NB4 (cell line): ENCODE results near the gene CSTPP1.

ENCODE experiments used
- DNase-seq: peaks from one replicate; pipeline ENCODE4 v3.0.0; 2010; ENCODE audit warnings: low read depth
- H3K4me3 ChIP-seq: one replicate; pipeline ENCODE4 v1.5.1; 2011; ENCODE audit warnings: mild to moderate bottlenecking, low read depth, low read length, moderate library complexity
- MYC ChIP-seq: IDR thresholded peaks from 2 replicates; pipeline ENCODE4 v1.6.1; 2011; ENCODE audit warnings: low read depth, low read length
- POLR2A ChIP-seq: IDR thresholded peaks from 2 replicates; pipeline ENCODE4 v1.6.1; 2011; ENCODE audit warnings: mild to moderate bottlenecking; ENCODE audit not compliant: insufficient read length; ENCODE audit errors: extremely low read depth
- TF ChIP-seq, protein P1 (sequence below): IDR thresholded peaks from 2 replicates; pipeline ENCODE4 v1.6.1; 2011; ENCODE audit warnings: low read depth, low read length
- TF ChIP-seq, protein P2 (sequence below): IDR thresholded peaks from one replicate; pipeline ENCODE4 v1.5.1; 2012; ENCODE audit warnings: low read depth, low read length

The CSTPP1 gene

DNA sequence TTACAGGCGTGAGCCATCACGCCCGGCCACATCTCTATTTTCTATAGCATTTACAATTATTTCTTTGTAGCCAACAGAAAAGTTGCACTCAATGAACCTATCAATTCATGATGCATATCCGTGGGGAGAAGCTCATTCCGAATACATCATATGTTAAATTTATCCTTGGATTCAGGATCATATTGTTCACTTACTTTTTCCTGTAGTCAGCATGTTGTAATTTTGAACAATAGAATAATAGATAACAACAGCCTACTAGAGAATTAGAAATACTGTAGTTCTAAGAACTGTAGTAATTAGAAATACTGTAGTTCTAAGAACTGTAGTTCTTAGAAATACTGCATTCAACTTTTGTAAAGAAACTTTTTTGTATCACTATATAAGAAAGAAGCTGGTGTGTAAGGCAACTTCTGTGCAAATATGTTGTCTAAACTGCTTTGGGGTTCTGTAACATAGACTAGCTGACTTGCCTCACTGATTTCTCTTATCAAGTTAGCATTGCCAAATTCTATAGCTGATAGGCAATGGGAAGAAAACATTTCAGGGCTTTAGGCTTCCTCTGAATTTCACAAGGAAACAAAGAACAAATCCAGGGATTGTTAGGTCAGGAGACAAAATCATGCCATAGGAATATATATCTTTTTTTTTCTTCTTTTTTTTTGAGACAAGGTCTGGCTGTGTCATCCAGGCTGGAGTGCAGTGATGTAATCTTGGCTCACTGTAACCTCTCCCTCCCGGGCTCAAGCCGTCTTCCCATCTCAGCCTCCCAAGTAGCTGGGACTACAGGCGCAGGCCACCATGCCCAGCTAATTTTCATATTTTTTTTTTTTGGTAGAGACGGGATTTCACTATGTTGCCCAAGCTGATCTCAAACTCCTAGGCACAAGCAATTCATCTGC lies 91.9 kb downstream of the CSTPP1 start:
- DNase-seq, result no peak
- no peak overlapping the region for H3K4me3 ChIP-seq
- TF ChIP-seq, protein P1, sequence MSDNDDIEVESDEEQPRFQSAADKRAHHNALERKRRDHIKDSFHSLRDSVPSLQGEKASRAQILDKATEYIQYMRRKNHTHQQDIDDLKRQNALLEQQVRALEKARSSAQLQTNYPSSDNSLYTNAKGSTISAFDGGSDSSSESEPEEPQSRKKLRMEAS, result no peak
- TF ChIP-seq POLR2A (no peak), MYC (no peak)
- TF ChIP-seq, protein P2, sequence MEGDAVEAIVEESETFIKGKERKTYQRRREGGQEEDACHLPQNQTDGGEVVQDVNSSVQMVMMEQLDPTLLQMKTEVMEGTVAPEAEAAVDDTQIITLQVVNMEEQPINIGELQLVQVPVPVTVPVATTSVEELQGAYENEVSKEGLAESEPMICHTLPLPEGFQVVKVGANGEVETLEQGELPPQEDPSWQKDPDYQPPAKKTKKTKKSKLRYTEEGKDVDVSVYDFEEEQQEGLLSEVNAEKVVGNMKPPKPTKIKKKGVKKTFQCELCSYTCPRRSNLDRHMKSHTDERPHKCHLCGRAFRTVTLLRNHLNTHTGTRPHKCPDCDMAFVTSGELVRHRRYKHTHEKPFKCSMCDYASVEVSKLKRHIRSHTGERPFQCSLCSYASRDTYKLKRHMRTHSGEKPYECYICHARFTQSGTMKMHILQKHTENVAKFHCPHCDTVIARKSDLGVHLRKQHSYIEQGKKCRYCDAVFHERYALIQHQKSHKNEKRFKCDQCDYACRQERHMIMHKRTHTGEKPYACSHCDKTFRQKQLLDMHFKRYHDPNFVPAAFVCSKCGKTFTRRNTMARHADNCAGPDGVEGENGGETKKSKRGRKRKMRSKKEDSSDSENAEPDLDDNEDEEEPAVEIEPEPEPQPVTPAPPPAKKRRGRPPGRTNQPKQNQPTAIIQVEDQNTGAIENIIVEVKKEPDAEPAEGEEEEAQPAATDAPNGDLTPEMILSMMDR, result no peak

DNA sequence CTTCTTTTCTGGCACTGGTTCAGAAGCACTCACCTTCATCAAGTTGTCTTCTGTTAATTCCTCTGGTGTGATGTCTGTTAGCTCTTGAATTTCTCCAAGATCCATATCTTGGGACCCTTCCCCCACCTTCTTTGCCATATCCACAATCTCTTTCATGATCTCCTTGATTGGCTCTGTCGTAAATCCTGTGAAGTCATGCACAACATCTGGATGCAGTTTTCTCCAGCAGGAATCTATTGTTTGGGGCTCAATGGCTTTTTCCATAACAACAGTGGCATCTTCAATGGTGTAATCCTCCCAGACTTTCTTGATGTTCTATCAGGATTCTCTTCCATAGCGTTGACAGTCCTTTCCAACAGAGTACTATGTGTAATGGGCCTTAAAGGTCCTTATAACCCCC lies 96.9 kb downstream of the CSTPP1 start:
- TF ChIP-seq, protein P2, result no peak
- no peak for TF ChIP-seq MYC
- TF ChIP-seq POLR2A, result no peak
- TF ChIP-seq, protein P1, result no peak
- no peak overlapping the region for H3K4me3 ChIP-seq
- DNase-seq, result no peak

DNA sequence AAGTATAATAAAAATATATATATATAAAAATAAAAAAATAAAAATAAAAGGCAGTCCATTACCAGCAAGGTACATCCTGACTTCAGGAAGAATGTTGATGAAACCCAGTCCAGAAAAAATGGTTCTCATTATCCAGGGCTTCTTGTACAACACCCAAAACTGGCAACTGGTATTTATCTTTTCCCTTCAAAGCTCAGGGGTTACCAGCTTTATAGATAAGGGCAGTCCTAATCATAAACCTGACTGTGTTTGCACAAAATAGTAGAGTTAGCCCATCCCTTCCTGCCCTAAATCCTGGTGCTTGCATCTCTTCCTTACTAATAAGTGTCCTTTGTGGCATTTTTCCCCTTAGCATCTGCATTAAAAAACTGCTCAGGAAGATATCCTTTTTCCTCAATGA lies 97.5 kb downstream of the CSTPP1 start:
- no peak for DNase-seq
- TF ChIP-seq POLR2A (no peak), MYC (no peak)
- TF ChIP-seq, protein P1, result no peak
- TF ChIP-seq, protein P2, result no peak
- no peak overlapping the region for H3K4me3 ChIP-seq

DNA sequence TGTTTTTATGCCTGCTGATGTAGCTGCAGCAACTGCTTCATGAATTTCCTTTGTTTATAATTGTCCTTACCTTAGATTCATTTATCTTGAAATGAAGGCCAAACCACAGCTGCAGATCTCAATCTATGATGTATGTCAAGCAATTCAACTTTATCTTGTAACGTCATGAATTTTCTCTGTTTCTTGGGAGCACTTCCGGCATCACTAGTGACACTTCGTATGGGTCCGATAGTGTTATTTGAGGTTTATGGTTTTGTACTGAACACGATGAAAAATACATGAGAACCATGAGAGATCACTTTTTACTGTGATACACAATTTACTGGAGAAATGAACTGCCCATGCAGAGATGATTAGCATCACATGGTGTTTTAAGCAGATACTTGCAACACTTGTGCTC lies 98.5 kb downstream of the CSTPP1 start:
- TF ChIP-seq, protein P1, result no peak
- TF ChIP-seq POLR2A, result no peak
- TF ChIP-seq, protein P2, result no peak
- TF ChIP-seq MYC, result no peak
- no peak for DNase-seq
- H3K4me3 ChIP-seq, result no peak overlapping the region

DNA sequence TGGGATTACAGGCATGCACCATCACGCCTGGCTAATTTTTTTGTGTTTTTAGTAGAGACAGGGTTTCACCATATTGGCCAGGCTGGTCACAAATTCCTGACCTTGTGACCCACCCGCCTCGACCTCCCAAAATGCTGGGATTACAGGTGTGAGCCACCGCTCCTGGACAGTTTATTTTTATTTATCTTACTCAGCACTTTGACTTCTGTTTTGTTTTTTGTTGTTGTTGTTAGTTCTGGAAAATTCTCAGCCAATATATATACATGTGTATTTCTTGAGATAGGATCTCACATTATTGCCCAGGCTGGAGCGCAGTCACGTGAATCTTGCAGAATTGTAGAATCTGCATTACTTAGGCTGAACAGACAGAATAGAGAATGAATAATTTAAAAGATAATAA lies 107.6 kb downstream of the CSTPP1 start:
- TF ChIP-seq MYC, result no peak
- TF ChIP-seq, protein P2, result no peak
- no peak for TF ChIP-seq POLR2A
- TF ChIP-seq, protein P1, result no peak
- H3K4me3 ChIP-seq, result no peak overlapping the region
- DNase-seq, result no peak

DNA sequence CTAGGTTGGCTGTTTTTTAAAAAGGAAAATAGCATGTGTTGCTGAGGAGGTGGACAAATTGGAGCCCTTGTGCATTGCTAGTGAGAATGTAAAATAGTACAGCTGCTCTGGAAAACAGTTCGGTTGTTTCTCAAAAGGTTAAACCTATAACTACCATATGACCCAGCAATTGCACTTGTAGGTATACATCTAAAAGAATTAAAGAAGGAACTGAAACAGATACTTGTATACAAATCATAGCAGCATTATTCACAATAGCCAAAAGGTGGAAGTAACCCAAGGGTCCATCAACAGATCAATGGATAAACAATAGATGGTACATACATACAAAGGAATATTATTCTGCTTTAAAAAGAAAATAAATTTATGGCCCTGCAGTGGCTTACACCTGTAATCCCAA lies 111.4 kb downstream of the CSTPP1 start:
- no peak overlapping the region for H3K4me3 ChIP-seq
- no peak for DNase-seq
- TF ChIP-seq, protein P2, result no peak
- TF ChIP-seq POLR2A (no peak), MYC (no peak)
- TF ChIP-seq, protein P1, result no peak
